Activated naive CD8-positive, alpha-beta T cell treated with anti-CD3 and anti-CD28 coated beads for 36 hours (primary cell): ENCODE results near the gene SPECC1. TPM values are rescaled to one million over a fixed set of nuclear protein-coding genes. Genes with fewer than 3 reads are reported as not detected.

Source experiments
- DNase-seq: peaks from one replicate; pipeline ENCODE4 v3.0.0; 2021
- H3K27ac Mint-ChIP-seq: one replicate; pipeline ENCODE4 v1.8.0; 2022; ENCODE audit warnings: mild to moderate bottlenecking, moderate library complexity, mixed read lengths
- H3K27me3 Mint-ChIP-seq: one replicate; pipeline ENCODE4 v1.8.0; 2022; ENCODE audit warnings: mild to moderate bottlenecking, mixed read lengths
- H3K36me3 Mint-ChIP-seq: one replicate; pipeline ENCODE4 v1.8.0; 2021; ENCODE audit warnings: mild to moderate bottlenecking, mixed read lengths
- H3K4me1 Mint-ChIP-seq: one replicate; pipeline ENCODE4 v1.8.0; 2021; ENCODE audit warnings: mixed read lengths
- H3K4me3 Mint-ChIP-seq: one replicate; pipeline ENCODE4 v1.8.0; 2022; ENCODE audit warnings: mild to moderate bottlenecking, moderate library complexity, mixed read lengths
- H3K9me3 Mint-ChIP-seq: one replicate; pipeline ENCODE4 v1.8.0; 2022; ENCODE audit warnings: mixed read lengths
- total RNA-seq, 2 experiments: library from RNA; stranded (reverse); gene quantifications; one replicate each; pipeline ENCODE4 v1.2.3, GENCODE V29; 2021

Gene SPECC1
- total RNA-seq, 2 experiments from 2014 or later: 6.6 to 7.3 TPM

DNA sequence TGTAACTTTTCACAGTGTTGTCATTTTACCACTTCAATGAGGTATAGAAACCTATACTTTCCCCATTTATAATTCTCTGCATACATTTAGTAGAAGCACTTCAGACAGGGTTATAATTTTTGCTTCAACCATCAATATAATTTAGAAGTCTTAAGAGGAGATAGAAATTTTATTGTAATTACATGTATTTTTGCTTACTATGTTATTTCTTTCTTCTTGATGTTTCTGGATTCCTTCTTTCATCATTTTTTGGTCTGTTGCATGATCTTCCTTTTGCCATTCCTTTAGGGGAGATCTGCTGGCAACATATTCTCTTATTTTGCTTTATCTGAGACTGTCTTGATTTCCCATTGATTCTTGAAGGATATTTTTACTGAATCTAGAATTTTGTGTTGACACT, 31.1 kb downstream of the SPECC1 start:
- Mint-ChIP-seq H3K4me1 (peaks cover 8% of the 10 kb centered on the region), H3K9me3 (no peaks in the 10 kb centered on the region), H3K27me3 (no peaks in the 10 kb centered on the region), H3K36me3 (no peaks in the 10 kb centered on the region), H3K4me3 (no peak overlapping the region), H3K27ac (no peak overlapping the region)
- no peak for DNase-seq

DNA sequence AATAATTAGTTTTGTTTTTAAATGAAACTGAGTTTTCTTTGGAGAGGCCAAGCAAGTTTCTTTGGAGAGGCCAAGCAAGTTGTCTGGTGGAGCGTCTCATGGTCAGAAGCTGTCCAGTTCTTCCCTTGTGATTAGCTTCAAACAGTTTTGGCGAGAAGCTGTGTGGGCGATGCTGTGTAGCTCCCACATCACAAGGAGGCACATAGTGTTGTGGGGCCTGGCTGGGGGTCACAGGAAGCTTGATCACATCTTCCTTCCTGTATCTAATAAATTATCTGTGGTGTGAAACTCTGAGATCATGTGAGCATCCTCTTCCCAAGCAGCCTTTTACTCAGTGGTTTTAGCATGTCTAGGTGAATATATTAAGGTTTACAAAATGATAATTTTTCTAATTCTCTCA, 33.9 kb downstream of the SPECC1 start:
- no peaks in the 10 kb centered on the region for H3K36me3 Mint-ChIP-seq
- peak; percentile 6 for DNase-seq
- H3K4me3 Mint-ChIP-seq: no peak overlapping the region
- H3K9me3 Mint-ChIP-seq: no peaks in the 10 kb centered on the region
- peaks cover 8% of the 10 kb centered on the region for H3K4me1 Mint-ChIP-seq
- H3K27me3 Mint-ChIP-seq: no peaks in the 10 kb centered on the region
- no peak overlapping the region for H3K27ac Mint-ChIP-seq

DNA sequence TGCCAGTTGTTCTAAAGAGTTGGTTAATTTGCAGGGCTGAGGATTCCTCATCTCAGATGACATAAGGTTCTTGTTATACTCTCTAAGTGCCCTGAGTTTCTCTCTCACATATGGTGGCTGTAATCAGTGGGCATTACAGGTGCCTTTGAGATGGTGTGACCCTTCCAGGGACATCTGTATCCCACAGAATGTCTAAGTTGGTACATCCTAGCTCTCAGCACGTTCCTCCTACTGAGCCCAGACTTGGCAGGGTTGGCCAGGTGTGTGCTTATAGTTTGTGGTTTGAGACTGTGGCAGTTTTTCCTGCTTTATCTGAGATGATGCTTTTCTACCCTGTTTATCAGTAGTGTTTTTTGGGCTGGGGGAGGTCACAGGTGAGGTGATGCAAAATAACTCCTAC, 36.3 kb downstream of the SPECC1 start:
- H3K27me3 Mint-ChIP-seq: no peaks in the 10 kb centered on the region
- H3K27ac Mint-ChIP-seq: no peak overlapping the region
- no peak overlapping the region for H3K4me3 Mint-ChIP-seq
- no peaks in the 10 kb centered on the region for H3K9me3 Mint-ChIP-seq
- H3K4me1 Mint-ChIP-seq: peaks cover 8% of the 10 kb centered on the region
- no peaks in the 10 kb centered on the region for H3K36me3 Mint-ChIP-seq
- DNase-seq: no peak

DNA sequence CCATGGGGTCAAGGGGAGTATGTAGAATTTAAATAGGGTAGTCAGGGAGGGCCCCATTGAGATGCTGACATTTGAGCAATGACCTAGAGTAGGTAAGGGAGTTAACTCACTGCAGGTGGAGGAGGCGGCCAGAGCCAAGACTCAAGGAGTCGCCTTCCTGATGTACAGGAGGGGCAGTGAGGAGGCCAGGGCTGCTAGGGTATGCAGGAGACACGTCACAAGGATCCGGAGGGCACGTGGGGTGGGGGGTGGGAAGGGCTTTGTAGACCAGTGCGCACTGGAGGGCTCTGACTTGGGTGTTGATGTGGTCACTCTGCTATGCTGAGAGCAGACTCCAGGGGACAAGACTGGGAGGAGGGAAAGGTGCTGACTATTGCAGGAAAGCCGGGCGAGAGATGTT, 37.5 kb downstream of the SPECC1 start:
- Mint-ChIP-seq H3K27ac (no peak overlapping the region), H3K4me1 (peaks cover 8% of the 10 kb centered on the region), H3K36me3 (no peaks in the 10 kb centered on the region), H3K9me3 (no peaks in the 10 kb centered on the region), H3K27me3 (no peaks in the 10 kb centered on the region), H3K4me3 (no peak overlapping the region)
- DNase-seq: no peak

DNA sequence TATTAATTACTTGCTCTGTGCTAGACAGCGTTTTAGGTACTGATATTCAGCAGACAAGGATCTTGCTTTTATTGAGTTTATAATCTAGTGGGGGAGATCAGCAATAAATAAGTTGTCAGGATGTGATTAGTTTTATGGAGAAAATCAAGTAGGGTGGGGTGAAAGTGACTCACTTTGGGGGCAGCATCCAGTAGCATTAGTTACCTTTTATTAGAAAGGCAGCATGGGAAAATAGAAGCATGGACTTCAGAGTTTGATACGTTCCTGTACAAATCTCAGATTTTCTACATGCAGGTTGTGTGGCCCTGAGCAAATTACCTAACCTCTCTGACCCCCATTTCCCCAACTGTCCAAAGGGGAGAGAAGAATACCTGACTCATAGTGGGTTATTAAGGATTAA, 42.5 kb downstream of the SPECC1 start:
- no peak for DNase-seq
- Mint-ChIP-seq H3K4me3 (no peak overlapping the region), H3K9me3 (peaks cover 1% of the 10 kb centered on the region), H3K4me1 (no peaks in the 10 kb centered on the region), H3K36me3 (no peaks in the 10 kb centered on the region), H3K27me3 (no peaks in the 10 kb centered on the region), H3K27ac (no peak overlapping the region)

DNA sequence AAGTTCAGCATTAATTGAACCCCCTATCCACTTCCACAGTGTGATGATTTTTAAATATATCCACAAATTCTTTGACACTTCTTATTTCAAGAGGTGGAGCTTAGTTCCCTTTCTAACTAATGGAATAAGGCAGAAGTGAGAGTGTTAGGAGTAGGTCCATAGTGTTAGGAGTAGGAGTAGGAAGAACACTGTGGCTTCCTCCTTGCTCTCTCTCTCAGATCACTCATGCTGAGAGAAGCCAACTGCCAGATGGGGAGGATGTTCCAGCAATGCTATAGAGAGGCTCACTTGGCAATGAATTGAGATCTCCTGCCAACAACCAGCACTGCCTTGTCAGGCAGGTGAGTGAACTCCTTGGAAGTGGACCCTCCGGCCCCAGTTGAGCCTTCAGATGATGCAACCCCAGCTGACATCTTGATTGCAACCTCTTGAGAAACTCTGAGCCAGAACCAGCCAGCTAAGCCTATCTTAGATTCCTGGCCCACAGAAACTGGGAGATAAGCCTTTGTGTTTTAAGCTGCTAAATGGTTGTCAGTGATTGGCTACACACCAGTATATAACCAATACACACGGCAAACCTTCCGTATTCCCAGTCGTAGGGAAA, 44.3 kb downstream of the SPECC1 start:
- Mint-ChIP-seq H3K36me3 (no peaks in the 10 kb centered on the region), H3K4me1 (no peaks in the 10 kb centered on the region), H3K9me3 (peaks cover 1% of the 10 kb centered on the region), H3K4me3 (no peak overlapping the region), H3K27me3 (no peaks in the 10 kb centered on the region), H3K27ac (no peak overlapping the region)
- no peak for DNase-seq

DNA sequence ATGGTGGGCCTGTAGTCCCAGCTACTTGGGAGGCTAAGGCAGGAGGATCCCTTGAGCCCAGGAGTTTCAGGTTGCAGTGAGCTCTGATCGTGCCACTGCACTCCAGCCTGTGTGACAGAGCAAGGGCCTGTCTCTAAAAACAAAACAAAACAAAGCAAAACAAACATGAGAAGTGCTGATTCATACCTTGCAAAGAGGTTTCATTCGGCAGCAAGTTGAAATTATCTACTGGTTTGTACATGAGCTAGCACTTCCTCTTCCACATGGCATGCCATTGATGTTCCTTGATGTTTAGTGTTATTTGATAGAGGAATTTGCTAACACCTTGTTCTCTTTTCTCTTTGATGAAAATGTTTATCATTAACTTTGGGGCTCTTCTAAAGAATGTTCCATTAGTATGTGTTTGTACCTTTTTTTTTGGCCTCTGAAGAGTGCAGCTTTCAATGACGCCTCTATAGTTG, 50.6 kb downstream of the SPECC1 start:
- Mint-ChIP-seq H3K4me3 (no peak overlapping the region), H3K27me3 (no peaks in the 10 kb centered on the region), H3K4me1 (peaks cover 9% of the 10 kb centered on the region), H3K36me3 (no peaks in the 10 kb centered on the region), H3K27ac (no peak overlapping the region), H3K9me3 (no peaks in the 10 kb centered on the region)
- no peak for DNase-seq

DNA sequence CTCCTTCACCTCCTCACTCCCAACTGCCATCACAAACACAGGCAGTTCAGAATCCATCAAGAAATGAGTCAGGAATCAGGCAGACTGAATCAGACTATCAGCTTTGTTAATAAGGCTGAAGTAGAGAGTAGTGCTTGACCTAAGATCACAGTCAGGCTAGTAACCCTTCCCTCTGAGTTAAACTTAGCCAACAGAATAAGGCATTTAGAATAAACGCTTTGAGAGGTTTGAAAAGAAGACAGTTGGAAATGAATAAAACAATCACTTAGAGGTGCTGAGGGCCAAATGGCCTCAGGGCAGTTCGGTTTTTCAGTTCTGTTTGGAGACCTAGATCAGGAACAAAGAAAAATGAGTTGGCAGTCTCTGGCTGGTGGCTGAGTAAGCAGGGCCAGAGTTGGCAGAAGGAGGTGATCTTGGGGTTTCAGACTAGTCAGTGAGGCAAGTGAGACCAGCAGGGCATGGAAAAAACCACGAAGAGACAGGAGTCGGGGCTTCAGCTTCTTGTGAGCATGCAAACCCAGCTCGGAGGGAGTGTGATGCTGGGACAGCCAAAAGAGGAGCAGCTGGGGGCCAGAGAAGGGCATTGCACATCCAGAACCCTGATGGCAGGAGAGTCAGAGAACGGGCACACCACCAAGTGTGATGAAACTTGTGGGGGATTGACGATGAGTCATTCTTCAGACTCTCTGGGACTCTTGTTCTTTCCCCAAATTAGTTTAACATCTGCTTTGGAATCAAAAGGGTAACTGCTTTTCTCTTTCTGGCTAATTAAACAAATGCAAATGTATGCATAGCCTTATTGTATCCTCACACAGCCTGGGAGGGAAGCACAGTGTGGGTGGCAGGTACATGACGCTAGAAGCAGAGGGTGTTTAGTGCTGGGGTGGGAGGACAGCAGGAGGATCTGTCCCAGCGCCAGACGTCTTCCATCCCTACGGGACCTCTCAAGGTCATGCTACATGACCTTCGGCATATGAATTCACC, 54.8 kb downstream of the SPECC1 start:
- Mint-ChIP-seq H3K4me1 (peaks cover 9% of the 10 kb centered on the region), H3K4me3 (no peak overlapping the region), H3K27me3 (no peaks in the 10 kb centered on the region), H3K9me3 (no peaks in the 10 kb centered on the region), H3K27ac (peak overlapping the region; percentile 40), H3K36me3 (no peaks in the 10 kb centered on the region)
- DNase-seq: peak; percentile 24

DNA sequence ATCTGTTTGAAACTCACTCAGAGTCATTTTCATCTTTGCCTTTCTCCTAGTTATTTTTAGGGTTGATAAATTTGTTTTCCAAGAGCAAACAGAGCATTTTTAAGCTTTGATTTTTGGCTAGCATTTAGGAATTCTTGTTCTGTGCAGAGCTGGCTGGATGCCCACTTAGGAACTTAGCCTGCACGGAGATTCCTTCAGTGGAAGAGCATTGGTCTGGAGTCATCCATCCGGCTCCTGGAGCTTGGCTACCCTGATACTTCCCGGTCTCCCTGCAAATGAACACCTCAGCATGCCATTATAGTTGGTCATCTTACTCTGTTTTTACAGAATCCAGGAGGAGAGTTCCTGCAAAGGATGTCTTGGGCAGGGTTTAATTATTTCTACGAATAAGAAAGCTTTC, 57.1 kb downstream of the SPECC1 start:
- Mint-ChIP-seq H3K4me1 (peaks cover 9% of the 10 kb centered on the region), H3K36me3 (no peaks in the 10 kb centered on the region), H3K27ac (no peak overlapping the region), H3K4me3 (no peak overlapping the region), H3K9me3 (no peaks in the 10 kb centered on the region), H3K27me3 (peaks cover 4% of the 10 kb centered on the region)
- DNase-seq: no peak

DNA sequence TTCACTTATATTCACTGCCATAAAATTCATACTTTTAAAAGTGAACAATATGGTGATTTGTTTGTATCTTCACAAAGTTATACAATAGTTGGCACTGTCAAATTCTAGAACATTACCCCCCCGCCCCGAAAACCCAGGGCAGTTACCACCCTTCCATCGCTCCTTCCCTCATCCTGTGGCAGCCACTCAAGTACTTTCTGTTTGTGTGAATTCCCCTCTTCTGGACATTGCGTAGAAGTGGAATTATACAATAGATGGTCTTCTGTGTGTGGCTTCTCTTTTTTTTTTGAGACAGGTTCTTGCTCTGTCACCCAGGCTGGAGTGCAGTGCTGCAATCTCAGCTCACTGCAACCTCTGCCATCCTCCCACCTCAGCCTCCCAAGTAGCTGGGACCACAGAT, 58.6 kb downstream of the SPECC1 start:
- no peaks in the 10 kb centered on the region for H3K36me3 Mint-ChIP-seq
- peaks cover 10% of the 10 kb centered on the region for H3K4me1 Mint-ChIP-seq
- DNase-seq: no peak
- no peaks in the 10 kb centered on the region for H3K9me3 Mint-ChIP-seq
- no peak overlapping the region for H3K4me3 Mint-ChIP-seq
- H3K27ac Mint-ChIP-seq: no peak overlapping the region
- H3K27me3 Mint-ChIP-seq: peaks cover 4% of the 10 kb centered on the region

DNA sequence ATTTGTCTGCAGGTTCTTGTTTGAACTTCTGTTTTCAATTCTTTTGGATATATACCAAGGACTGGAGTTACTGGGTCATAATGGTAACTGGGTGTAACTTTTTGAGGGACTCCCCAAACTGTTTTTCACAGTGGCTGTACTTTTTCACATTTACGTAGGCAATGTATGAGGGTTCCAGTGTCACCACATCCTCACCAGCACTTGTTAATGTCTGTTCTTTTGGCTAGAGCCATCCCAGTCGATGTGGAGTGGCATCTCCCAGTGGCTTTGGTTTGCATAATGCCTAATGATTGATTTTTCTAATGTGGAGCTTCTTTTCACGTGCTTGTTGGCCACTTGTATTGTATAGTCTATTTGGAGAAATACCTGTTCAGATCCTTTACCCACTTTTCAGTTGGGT, 59.3 kb downstream of the SPECC1 start:
- peaks cover 18% of the 10 kb centered on the region for H3K4me1 Mint-ChIP-seq
- H3K36me3 Mint-ChIP-seq: no peaks in the 10 kb centered on the region
- H3K27me3 Mint-ChIP-seq: peaks cover 4% of the 10 kb centered on the region
- H3K27ac Mint-ChIP-seq: no peak overlapping the region
- no peaks in the 10 kb centered on the region for H3K9me3 Mint-ChIP-seq
- H3K4me3 Mint-ChIP-seq: no peak overlapping the region
- no peak for DNase-seq

DNA sequence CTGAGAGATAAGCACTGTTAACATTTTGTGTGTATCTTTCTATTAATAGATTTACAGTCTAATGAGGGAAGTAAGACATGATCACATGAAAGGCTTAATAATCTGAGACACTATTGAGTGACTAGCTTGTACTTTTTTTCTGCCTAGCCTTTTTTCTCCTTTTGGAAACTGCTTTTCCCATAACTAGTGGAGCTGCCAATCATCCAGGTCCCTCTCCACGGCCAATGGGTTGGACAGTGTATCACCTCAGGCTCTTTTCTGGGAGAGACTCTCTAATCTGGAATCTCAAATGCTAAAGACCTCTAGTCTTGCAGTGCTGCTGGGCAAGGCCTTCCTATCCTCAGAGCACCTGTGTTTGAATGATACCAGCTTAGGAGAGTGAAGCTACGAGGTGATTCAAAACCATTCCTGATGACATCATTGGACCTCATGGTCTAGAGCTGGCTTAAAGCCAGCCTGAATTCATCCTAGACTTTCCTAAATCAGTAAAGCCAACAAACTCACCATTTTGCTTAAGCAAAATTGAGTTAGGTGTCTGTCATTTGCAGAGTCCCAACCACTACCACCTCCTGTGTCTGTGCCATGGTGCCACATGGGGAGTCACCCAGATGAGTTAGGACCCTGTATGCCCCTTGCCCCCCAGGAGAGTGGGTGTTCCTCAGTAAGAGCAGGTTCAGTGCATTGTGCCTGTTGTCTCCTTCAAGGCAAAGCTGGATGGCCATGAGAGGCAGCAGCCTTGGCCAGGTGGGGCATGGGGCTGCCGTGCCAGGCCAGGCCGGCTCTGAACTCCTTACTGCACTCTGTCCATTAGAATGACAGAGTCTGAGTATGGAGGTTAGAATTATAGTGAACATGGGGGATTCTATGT, 62.9 kb downstream of the SPECC1 start:
- peaks cover 23% of the 10 kb centered on the region for H3K4me1 Mint-ChIP-seq
- no peak overlapping the region for H3K4me3 Mint-ChIP-seq

DNA sequence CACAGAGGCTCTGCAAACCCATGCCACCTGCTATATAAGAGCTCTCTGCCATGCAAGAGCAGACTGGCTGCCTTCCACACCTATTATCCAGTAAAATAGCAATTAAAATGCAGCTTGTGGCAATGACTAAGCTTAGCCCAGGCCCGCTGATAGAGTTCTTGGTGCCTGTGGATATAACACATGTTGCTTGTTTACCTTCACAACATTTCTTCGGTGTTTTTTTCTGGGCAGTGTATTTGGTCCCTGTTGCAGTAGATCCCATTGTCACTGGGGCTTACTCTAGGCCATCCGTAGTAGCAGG, 63.5 kb downstream of the SPECC1 start:
- H3K4me1 Mint-ChIP-seq: peaks cover 23% of the 10 kb centered on the region
- DNase-seq: no peak
- no peaks in the 10 kb centered on the region for H3K36me3 Mint-ChIP-seq
- H3K4me3 Mint-ChIP-seq: no peak overlapping the region
- no peaks in the 10 kb centered on the region for H3K9me3 Mint-ChIP-seq
- no peak overlapping the region for H3K27ac Mint-ChIP-seq
- peaks cover 4% of the 10 kb centered on the region for H3K27me3 Mint-ChIP-seq

More for the DNA sequence above, 62.9 kb downstream of the SPECC1 start:
- DNase-seq: no peak
- no peaks in the 10 kb centered on the region for H3K36me3 Mint-ChIP-seq
- no peaks in the 10 kb centered on the region for H3K9me3 Mint-ChIP-seq
- peaks cover 4% of the 10 kb centered on the region for H3K27me3 Mint-ChIP-seq
- no peak overlapping the region for H3K27ac Mint-ChIP-seq

DNA sequence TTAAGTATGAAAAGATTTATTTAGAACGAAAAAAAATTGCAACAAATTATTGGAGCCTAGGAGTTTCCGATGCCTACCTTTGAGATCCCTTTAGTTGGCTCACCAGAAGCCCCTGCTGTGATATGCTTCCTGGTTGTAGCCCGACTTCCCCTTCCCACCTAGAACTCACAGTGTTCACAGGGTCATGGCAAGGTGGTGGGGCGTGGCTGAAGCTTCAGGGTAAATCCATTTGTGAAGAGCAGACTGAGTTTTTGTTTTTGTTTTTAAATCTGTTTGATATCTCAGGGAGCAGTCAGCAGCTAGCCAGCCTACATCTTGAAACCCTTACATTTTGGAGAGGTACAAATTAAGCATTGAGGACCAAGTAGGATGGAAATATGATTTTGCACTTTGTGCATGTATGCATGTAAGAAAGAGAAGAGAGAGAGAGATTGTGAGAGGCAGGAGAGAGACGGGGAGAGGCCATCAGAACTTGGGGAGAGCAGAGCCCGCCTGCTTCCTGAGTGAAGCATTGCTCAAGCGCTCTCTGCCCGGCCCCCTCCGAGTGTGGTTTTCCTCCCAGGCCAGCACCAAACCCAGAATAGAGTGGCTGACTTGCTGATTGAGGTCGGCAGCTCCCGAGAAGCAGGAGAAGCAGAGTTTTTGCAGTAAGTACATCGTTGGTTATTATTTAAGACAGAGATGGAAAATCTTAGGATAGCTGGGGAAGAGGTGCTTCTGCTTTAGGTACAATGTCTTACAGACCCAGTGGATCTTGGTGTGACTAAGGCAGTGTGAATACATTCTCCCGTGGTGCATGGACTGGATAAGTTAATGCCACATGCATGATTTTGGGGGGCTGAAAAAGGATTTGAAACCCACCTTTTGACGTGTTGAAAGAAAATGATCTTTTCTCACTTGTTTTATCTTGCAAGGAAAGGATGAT, 64.2 kb downstream of the SPECC1 start:
- Mint-ChIP-seq H3K27ac (no peak overlapping the region), H3K27me3 (peaks cover 4% of the 10 kb centered on the region)

More for the DNA sequence above, 64.2 kb downstream of the SPECC1 start:
- Mint-ChIP-seq H3K9me3 (no peaks in the 10 kb centered on the region), H3K36me3 (no peaks in the 10 kb centered on the region), H3K4me1 (peaks cover 26% of the 10 kb centered on the region), H3K4me3 (peak overlapping the region; percentile 57)
- peak; percentile 27 for DNase-seq
